Heart left ventricle (tissue), 13 donors: ENCODE data around the gene TRIM67.

Experiments
- CTCF ChIP-seq, 12 donors: fragments of 200-600 bp; sonication (generic) in 4 of 12; IDR thresholded peaks; one replicate each; pipeline versions ENCODE4 v1.5.0 to v1.8.0; 2018 to 2022; ENCODE audit warnings: antibody characterized with exemption in 12 of 12, mild to moderate bottlenecking in 5 of 12
- POLR2A ChIP-seq, 2 donors: fragments of 450-650 bp; IDR thresholded peaks; one replicate each; pipeline ENCODE4 v1.6.1; 2017; ENCODE audit warnings: antibody characterized with exemption in 2 of 2, mild to moderate bottlenecking in 2 of 2, moderate library complexity in 2 of 2
- donor health status: ischemic (EF 13 %, LVEDD 7.1; RV severe dilation, severe dysfunction).
- donor health status: DM: no; HTN: yes; CAD: no.
- donor health status: DM: no; HTN: no; CAD: no.
- donor health status: ischemic (EF 25% LVEDD 6.9; RV normal size, moderate dysfunction).
- donor health status: ischemic (EF 25% LVEDD 5.7; RV mildly dilated, moderate dysfunction).
- donor health status: ischemic (EF 35%, LVEDD 5.7; RV mildly dilated, moderate dysfunction).
- donor health status: nonischemic (EF 11% LVEDD 7.7; RV severe dilation, severe dysfunction).
- donor health status: DM: yes; HTN: yes; CAD: no.
- donor health status: PGD.
- donor health status: ischemic (EF 29% LVEDD 5.4; RV normal size, mild dysfunction).
- donor health status: nonischemic (EF 23%, LVEDD 6.1; RV moderate dilation, normal function).

- TF ChIP-seq CTCF (IDR thresholded peaks at IDR 0.05) (no peak), POLR2A (IDR thresholded peaks at IDR 0.05) (no peak)
These were observed 39.6 kb downstream of the TRIM67 start for GRCh38 chr1:231201375-231201978.
